Measurements from ENCODE around the gene KCNC1.

KCNC1 gene

GRCh38 chr11:17798253-17798652 lies 63.7 kb downstream of the KCNC1 start:
- Histone ChIP-seq H3K9ac (no peak overlapping the region), H3K4me3 (no peak overlapping the region), H3K9me3 (no peaks in the 10 kb centered on the region), H3K4me1 (no peaks in the 10 kb centered on the region), H3K27ac (no peak overlapping the region), H4K20me1 (no peaks in the 10 kb centered on the region), H3K27me3 (no peaks in the 10 kb centered on the region), H3K4me2 (no peak overlapping the region), H3K36me3 (no peaks in the 10 kb centered on the region)
- TF ChIP-seq Cebpa-rat (IDR thresholded peaks at IDR 0.05) = no peak

- Histone ChIP-seq H3K4me1 (no peaks in the 10 kb centered on the region), H4K20me1 (no peaks in the 10 kb centered on the region), H3K4me3 (no peak overlapping the region), H3K27me3 (no peaks in the 10 kb centered on the region), H3K4me2 (no peak overlapping the region), H3K27ac (no peak overlapping the region), H3K36me3 (no peaks in the 10 kb centered on the region), H3K9me3 (no peaks in the 10 kb centered on the region), H3K9ac (no peak overlapping the region)
- no peak for TF ChIP-seq Cebpa-rat (IDR thresholded peaks at IDR 0.05)
Observed at GRCh38 chr11:17798716-17799115, 64.1 kb downstream of the KCNC1 start.

GRCh38 chr11:17799147-17799546 lies 64.6 kb downstream of the KCNC1 start:
- Histone ChIP-seq H3K9ac (no peak overlapping the region), H3K4me3 (no peak overlapping the region), H3K4me2 (no peak overlapping the region), H3K27ac (no peak overlapping the region), H3K4me1 (no peaks in the 10 kb centered on the region), H3K36me3 (no peaks in the 10 kb centered on the region), H4K20me1 (no peaks in the 10 kb centered on the region), H3K27me3 (no peaks in the 10 kb centered on the region), H3K9me3 (no peaks in the 10 kb centered on the region)
- TF ChIP-seq Cebpa-rat (IDR thresholded peaks at IDR 0.05) = no peak

GRCh38 chr11:17801166-17801565 lies 66.6 kb downstream of the KCNC1 start:
- Histone ChIP-seq H3K27ac (no peak overlapping the region), H4K20me1 (no peaks in the 10 kb centered on the region), H3K9ac (no peak overlapping the region), H3K4me2 (no peak overlapping the region), H3K36me3 (no peaks in the 10 kb centered on the region), H3K27me3 (no peaks in the 10 kb centered on the region), H3K9me3 (no peaks in the 10 kb centered on the region), H3K4me1 (no peaks in the 10 kb centered on the region), H3K4me3 (no peak overlapping the region)
- no peak for TF ChIP-seq Cebpa-rat (IDR thresholded peaks at IDR 0.05)

GRCh38 chr11:17802491-17802890 lies 67.9 kb downstream of the KCNC1 start:
- Histone ChIP-seq H3K36me3 (no peaks in the 10 kb centered on the region), H3K4me3 (no peak overlapping the region), H3K9ac (no peak overlapping the region), H3K4me1 (no peaks in the 10 kb centered on the region), H4K20me1 (no peaks in the 10 kb centered on the region), H3K27me3 (no peaks in the 10 kb centered on the region), H3K4me2 (no peak overlapping the region), H3K9me3 (no peaks in the 10 kb centered on the region), H3K27ac (no peak overlapping the region)
- no peak for TF ChIP-seq Cebpa-rat (IDR thresholded peaks at IDR 0.05)

- Histone ChIP-seq H3K27me3 (no peaks in the 10 kb centered on the region), H3K27ac (no peak overlapping the region), H3K9ac (no peak overlapping the region), H3K4me2 (no peak overlapping the region), H3K36me3 (no peaks in the 10 kb centered on the region), H3K4me3 (no peak overlapping the region), H3K9me3 (no peaks in the 10 kb centered on the region), H4K20me1 (no peaks in the 10 kb centered on the region), H3K4me1 (no peaks in the 10 kb centered on the region)
- TF ChIP-seq Cebpa-rat (IDR thresholded peaks at IDR 0.05) = no peak
Observed at GRCh38 chr11:17803754-17804334, 69.3 kb downstream of the KCNC1 start.

GRCh38 chr11:17805043-17805442 lies 70.5 kb downstream of the KCNC1 start:
- no peak overlapping the region for H3K4me2 ChIP-seq
- H3K9ac ChIP-seq = no peak overlapping the region
- no peak for TF ChIP-seq Cebpa-rat (IDR thresholded peaks at IDR 0.05)
- no peaks in the 10 kb centered on the region for H3K36me3 ChIP-seq
- no peaks in the 10 kb centered on the region for H4K20me1 ChIP-seq
- no peaks in the 10 kb centered on the region for H3K4me1 ChIP-seq
- no peak overlapping the region for H3K27ac ChIP-seq
- no peaks in the 10 kb centered on the region for H3K27me3 ChIP-seq
- H3K4me3 ChIP-seq = no peak overlapping the region
- no peaks in the 10 kb centered on the region for H3K9me3 ChIP-seq

- Histone ChIP-seq H3K4me3 (no peak overlapping the region), H3K9me3 (no peaks in the 10 kb centered on the region), H4K20me1 (no peaks in the 10 kb centered on the region), H3K27ac (no peak overlapping the region), H3K4me1 (no peaks in the 10 kb centered on the region), H3K27me3 (no peaks in the 10 kb centered on the region), H3K36me3 (no peaks in the 10 kb centered on the region), H3K9ac (no peak overlapping the region), H3K4me2 (no peak overlapping the region)
- TF ChIP-seq Cebpa-rat (IDR thresholded peaks at IDR 0.05) = no peak
Observed at GRCh38 chr11:17805873-17806272, 71.3 kb downstream of the KCNC1 start.

GRCh38 chr11:17807034-17807433 lies 72.5 kb downstream of the KCNC1 start:
- Histone ChIP-seq H3K36me3 (no peaks in the 10 kb centered on the region), H3K27me3 (no peaks in the 10 kb centered on the region), H3K4me2 (no peak overlapping the region), H3K9ac (no peak overlapping the region), H3K27ac (no peak overlapping the region), H3K9me3 (no peaks in the 10 kb centered on the region), H3K4me3 (no peak overlapping the region), H3K4me1 (no peaks in the 10 kb centered on the region), H4K20me1 (no peaks in the 10 kb centered on the region)
- no peak for TF ChIP-seq Cebpa-rat (IDR thresholded peaks at IDR 0.05)

- no peak for TF ChIP-seq Cebpa-rat (IDR thresholded peaks at IDR 0.05)
- H3K9ac ChIP-seq = no peak overlapping the region
- no peaks in the 10 kb centered on the region for H3K27me3 ChIP-seq
- no peak overlapping the region for H3K4me3 ChIP-seq
- H4K20me1 ChIP-seq = no peaks in the 10 kb centered on the region
- H3K27ac ChIP-seq = no peak overlapping the region
- H3K4me1 ChIP-seq = no peaks in the 10 kb centered on the region
- H3K9me3 ChIP-seq = no peaks in the 10 kb centered on the region
- H3K4me2 ChIP-seq = no peak overlapping the region
- H3K36me3 ChIP-seq = no peaks in the 10 kb centered on the region
Observed at GRCh38 chr11:17810041-17810440, 75.5 kb downstream of the KCNC1 start.

GRCh38 chr11:17810746-17811145 lies 76.2 kb downstream of the KCNC1 start:
- TF ChIP-seq Cebpa-rat (IDR thresholded peaks at IDR 0.05) = no peak
- Histone ChIP-seq H4K20me1 (no peaks in the 10 kb centered on the region), H3K4me3 (no peak overlapping the region), H3K4me2 (no peak overlapping the region), H3K27me3 (no peaks in the 10 kb centered on the region), H3K4me1 (no peaks in the 10 kb centered on the region), H3K36me3 (no peaks in the 10 kb centered on the region), H3K9me3 (no peaks in the 10 kb centered on the region), H3K27ac (no peak overlapping the region), H3K9ac (no peak overlapping the region)

Data from BLaER1 (cell line).